ENCODE measurements around the gene ENSA. TPM values are rescaled to one million over a fixed set of nuclear protein-coding genes. Genes with fewer than 3 reads are reported as not detected.

ENSA gene
- total RNA-seq, 1 experiment from 2014 or later = 254 TPM

DNA sequence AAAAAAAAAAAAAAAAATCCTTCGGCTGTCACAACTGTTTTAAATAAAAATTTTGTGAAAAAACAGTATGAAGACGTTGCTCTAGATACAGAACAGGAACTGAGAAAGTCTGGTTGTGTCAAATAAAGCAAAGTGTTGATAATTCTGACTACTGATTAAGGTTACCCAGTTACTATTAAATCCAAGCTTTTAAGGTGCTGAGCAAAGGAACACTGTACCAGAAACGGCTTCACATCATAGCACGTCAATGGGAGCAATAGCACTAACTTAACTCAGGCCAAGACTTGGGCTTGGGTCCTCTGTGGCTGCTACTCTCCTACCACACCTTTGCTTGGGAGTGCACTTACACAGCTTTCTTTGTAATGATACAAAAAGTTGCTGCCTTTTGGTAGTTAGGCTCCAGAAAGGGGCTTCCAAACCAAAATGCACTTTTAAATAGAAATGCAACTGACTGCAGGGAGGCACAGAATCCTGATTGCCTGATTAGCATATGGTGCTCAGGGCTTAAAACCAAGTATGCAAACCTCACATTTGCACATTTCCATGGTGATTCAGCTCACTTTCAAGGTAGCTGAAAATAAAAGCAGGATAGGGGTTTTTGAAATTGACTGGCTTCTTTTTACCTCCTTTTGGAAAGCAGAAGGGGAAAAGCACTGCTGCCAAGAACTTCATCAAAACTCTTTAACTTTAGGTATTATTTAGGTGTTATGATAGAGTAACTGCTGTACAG lies 56.3 kb downstream of the ENSA start:
- H3K9me3 Mint-ChIP-seq = no peaks in the 10 kb centered on the region
- no peak for ATAC-seq
- ChIA-PET CTCF (interaction anchor here (0.7 to 7.2 kb wide), 4 partner anchors 13 to 242 kb away, joined by 3 to 68 read pairs (median 3); no protein-coding TSS in a partner anchor), POLR2A (interaction anchor here (0.6 to 9.4 kb wide), 5 partner anchors 10 to 545 kb away, joined by 3 to 188 read pairs (median 7); partner anchors contain the start of gene ENSA)
- H3K4me1 Mint-ChIP-seq = peaks cover 76% of the 10 kb centered on the region
- peaks cover 67% of the 10 kb centered on the region for H3K36me3 Mint-ChIP-seq
- peak overlapping the region; percentile 97 for H3K27ac Mint-ChIP-seq
- no peaks in the 10 kb centered on the region for H3K27me3 Mint-ChIP-seq (ENCODE audit: low read depth)
- H3K4me3 Mint-ChIP-seq = peak overlapping the region; percentile 46
- DNase-seq (ENCODE audit: low spot score) = no peak
- TF ChIP-seq FOXK1 (CRISPR knock-in tag; IDR thresholded peaks at IDR 0.05) (no peak), ERG (CRISPR knock-in tag; IDR thresholded peaks at IDR 0.05) (peak; percentile 16; the same call in 1 of the 2 replicates), NFATC4 (CRISPR knock-in tag; IDR thresholded peaks at IDR 0.05) (peak; percentile 63), TEAD1 (CRISPR knock-in tag; IDR thresholded peaks at IDR 0.05) (0 out of 2 replicates have a peak, but pooled peaks have one; percentile 35), ZNF416 (CRISPR knock-in tag; IDR thresholded peaks at IDR 0.05) (peak; percentile 68), NR1H2 (CRISPR knock-in tag; IDR thresholded peaks at IDR 0.05) (no peak), ZNF671 (CRISPR knock-in tag; IDR thresholded peaks at IDR 0.05) (peak; percentile 46; the same call in 1 of the 2 replicates), PRRX2 (CRISPR knock-in tag; IDR thresholded peaks at IDR 0.05) (0 out of 2 replicates have a peak, but pooled peaks have one; percentile 27)
- TF ChIP-seq, protein P1, sequence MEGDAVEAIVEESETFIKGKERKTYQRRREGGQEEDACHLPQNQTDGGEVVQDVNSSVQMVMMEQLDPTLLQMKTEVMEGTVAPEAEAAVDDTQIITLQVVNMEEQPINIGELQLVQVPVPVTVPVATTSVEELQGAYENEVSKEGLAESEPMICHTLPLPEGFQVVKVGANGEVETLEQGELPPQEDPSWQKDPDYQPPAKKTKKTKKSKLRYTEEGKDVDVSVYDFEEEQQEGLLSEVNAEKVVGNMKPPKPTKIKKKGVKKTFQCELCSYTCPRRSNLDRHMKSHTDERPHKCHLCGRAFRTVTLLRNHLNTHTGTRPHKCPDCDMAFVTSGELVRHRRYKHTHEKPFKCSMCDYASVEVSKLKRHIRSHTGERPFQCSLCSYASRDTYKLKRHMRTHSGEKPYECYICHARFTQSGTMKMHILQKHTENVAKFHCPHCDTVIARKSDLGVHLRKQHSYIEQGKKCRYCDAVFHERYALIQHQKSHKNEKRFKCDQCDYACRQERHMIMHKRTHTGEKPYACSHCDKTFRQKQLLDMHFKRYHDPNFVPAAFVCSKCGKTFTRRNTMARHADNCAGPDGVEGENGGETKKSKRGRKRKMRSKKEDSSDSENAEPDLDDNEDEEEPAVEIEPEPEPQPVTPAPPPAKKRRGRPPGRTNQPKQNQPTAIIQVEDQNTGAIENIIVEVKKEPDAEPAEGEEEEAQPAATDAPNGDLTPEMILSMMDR (IDR thresholded peaks at IDR 0.05) = no peak

Other genes starting within 250 kb of the ENSA start
- gene TARS2, start 142.2 kb downstream of the ENSA start, total RNA-seq (2021) = 42.9 to 51.1 TPM (median 49.7 TPM) in 3 replicates
- 0.69 to 1.6 TPM (median 0.76 TPM) in 3 replicates for gene ECM1, start 121.5 kb downstream of the ENSA start, total RNA-seq (2021)
- gene FALEC, start 113.9 kb downstream of the ENSA start, total RNA-seq (2021) = 0.71 to 1.2 TPM (median 1.0 TPM) in 3 replicates
- 6.6 to 14.7 TPM (median 14.1 TPM) in 3 replicates for gene ADAMTSL4, start 80.2 kb downstream of the ENSA start, total RNA-seq (2021)
- 191 to 212 TPM (median 204 TPM) in 3 replicates for gene MCL1, start 50.0 kb downstream of the ENSA start, total RNA-seq (2021)
- 39.5 to 46.1 TPM (median 43.3 TPM) in 3 replicates for gene GOLPH3L, start 67.5 kb upstream of the ENSA start, total RNA-seq (2021)
- not detected in 3 replicates for gene HORMAD1, start 91.3 kb upstream of the ENSA start, total RNA-seq (2021)
- gene CTSS, start 136.2 kb upstream of the ENSA start, total RNA-seq (2021) = 0.66 to 1.1 TPM (median 0.71 TPM) in 3 replicates
- 7.5 to 9.4 TPM (median 8.7 TPM) in 3 replicates for gene CTSK, start 178.6 kb upstream of the ENSA start, total RNA-seq (2021)
- gene ARNT, start 247.0 kb upstream of the ENSA start, total RNA-seq (2021) = 30.7 to 35.0 TPM (median 33.8 TPM) in 3 replicates

Data from WTC11 (cell line).